Ramos (cell line): ENCODE measurements around the gene NIPSNAP2.

Experiments
- in situ Hi-C: fragments of 300-500 bp; cut with MboI; formaldehyde crosslinking; loops from one replicate; pipeline ENCODE4 v1.14.3; 2022; ENCODE audit warnings: low sequenced_read_pairs; ENCODE audit not compliant: unreplicated experiment

Gene NIPSNAP2

GRCh38 chr7:55964261-55965099, at the start of gene NIPSNAP2:
Gene NIPSNAP2, plus strand, starts transcription at chr7:55964585. Its CDS starts 25 bp downstream, at chr7:55964610.
- in situ Hi-C loops, result loop anchor here (25.0 kb wide), 1 partner anchor 327 kb away; no protein-coding TSS in a partner anchor

GRCh38 chr7:55917771-55918170, 46.6 kb upstream of the NIPSNAP2 start:
- in situ Hi-C loops, result no loop called here

- in situ Hi-C loops, result no loop called here
These were observed 36.2 kb upstream of the NIPSNAP2 start for GRCh38 chr7:55928006-55928767.

- in situ Hi-C loops, result no loop called here
These were observed 32.8 kb upstream of the NIPSNAP2 start for GRCh38 chr7:55931421-55932151.

- in situ Hi-C loops, result no loop called here
These were observed 24.8 kb upstream of the NIPSNAP2 start for GRCh38 chr7:55939514-55940123.

GRCh38 chr7:55946545-55946944, 17.8 kb upstream of the NIPSNAP2 start:
- in situ Hi-C loops, result no loop called here

- in situ Hi-C loops, result loop anchor here (25.0 kb wide), 1 partner anchor 314 kb away; no protein-coding TSS in a partner anchor
These were observed 12.6 kb upstream of the NIPSNAP2 start, which contains the start of gene MRPS17 for GRCh38 chr7:55951637-55952351. Gene MRPS17, plus strand, starts transcription at chr7:55951877. Its CDS starts 1,319 bp downstream, at chr7:55953196.

GRCh38 chr7:55952352-55952671, 12.1 kb upstream of the NIPSNAP2 start:
- in situ Hi-C loops, result loop anchor here (25.0 kb wide), 1 partner anchor 315 kb away; no protein-coding TSS in a partner anchor

GRCh38 chr7:55953707-55954475, 10.5 kb upstream of the NIPSNAP2 start:
- in situ Hi-C loops, result loop anchor here (25.0 kb wide), 1 partner anchor 317 kb away; no protein-coding TSS in a partner anchor

GRCh38 chr7:55957190-55957589, 7.2 kb upstream of the NIPSNAP2 start:
- in situ Hi-C loops, result loop anchor here (25.0 kb wide), 1 partner anchor 320 kb away; no protein-coding TSS in a partner anchor

GRCh38 chr7:55962014-55962413, 2.4 kb upstream of the NIPSNAP2 start:
- in situ Hi-C loops, result loop anchor here (25.0 kb wide), 1 partner anchor 325 kb away; no protein-coding TSS in a partner anchor

- in situ Hi-C loops, result loop anchor here (25.0 kb wide), 1 partner anchor 326 kb away; no protein-coding TSS in a partner anchor
These were observed 709 bp upstream of the NIPSNAP2 start for GRCh38 chr7:55963584-55964168.

GRCh38 chr7:55965100-55965470, 700 bp downstream of the NIPSNAP2 start:
- in situ Hi-C loops, result loop anchor here (25.0 kb wide), 1 partner anchor 328 kb away; no protein-coding TSS in a partner anchor

- in situ Hi-C loops, result loop anchor here (25.0 kb wide), 1 partner anchor 329 kb away; no protein-coding TSS in a partner anchor
These were observed 1.5 kb downstream of the NIPSNAP2 start for GRCh38 chr7:55965805-55966421.

- in situ Hi-C loops, result loop anchor here (25.0 kb wide), 1 partner anchor 330 kb away; no protein-coding TSS in a partner anchor
These were observed 2.5 kb downstream of the NIPSNAP2 start for GRCh38 chr7:55966851-55967250.

- in situ Hi-C loops, result loop anchor here (25.0 kb wide), 1 partner anchor 332 kb away; no protein-coding TSS in a partner anchor
These were observed 5.0 kb downstream of the NIPSNAP2 start for GRCh38 chr7:55969391-55969790.

- in situ Hi-C loops, result loop anchor here (25.0 kb wide), 1 partner anchor 333 kb away; no protein-coding TSS in a partner anchor
These were observed 6.2 kb downstream of the NIPSNAP2 start for GRCh38 chr7:55970561-55970960.
